Measurements from ENCODE around the gene ZDHHC17.

GRCh38 chr12:76820888-76821482 lies 57.1 kb downstream of the ZDHHC17 start:
- TF ChIP-seq, protein P1, sequence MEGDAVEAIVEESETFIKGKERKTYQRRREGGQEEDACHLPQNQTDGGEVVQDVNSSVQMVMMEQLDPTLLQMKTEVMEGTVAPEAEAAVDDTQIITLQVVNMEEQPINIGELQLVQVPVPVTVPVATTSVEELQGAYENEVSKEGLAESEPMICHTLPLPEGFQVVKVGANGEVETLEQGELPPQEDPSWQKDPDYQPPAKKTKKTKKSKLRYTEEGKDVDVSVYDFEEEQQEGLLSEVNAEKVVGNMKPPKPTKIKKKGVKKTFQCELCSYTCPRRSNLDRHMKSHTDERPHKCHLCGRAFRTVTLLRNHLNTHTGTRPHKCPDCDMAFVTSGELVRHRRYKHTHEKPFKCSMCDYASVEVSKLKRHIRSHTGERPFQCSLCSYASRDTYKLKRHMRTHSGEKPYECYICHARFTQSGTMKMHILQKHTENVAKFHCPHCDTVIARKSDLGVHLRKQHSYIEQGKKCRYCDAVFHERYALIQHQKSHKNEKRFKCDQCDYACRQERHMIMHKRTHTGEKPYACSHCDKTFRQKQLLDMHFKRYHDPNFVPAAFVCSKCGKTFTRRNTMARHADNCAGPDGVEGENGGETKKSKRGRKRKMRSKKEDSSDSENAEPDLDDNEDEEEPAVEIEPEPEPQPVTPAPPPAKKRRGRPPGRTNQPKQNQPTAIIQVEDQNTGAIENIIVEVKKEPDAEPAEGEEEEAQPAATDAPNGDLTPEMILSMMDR (IDR thresholded peaks at IDR 0.05; ENCODE audit: poor library complexity): peak; percentile 59
- TF ChIP-seq EZH2 (IDR thresholded peaks at IDR 0.05; ENCODE audit: borderline replicate concordance): no peak

Data from hepatocyte (in vitro differentiated cells).